Activated B cell treated with CpG ODN at 0.5 μM for 24 hours (primary cell): Measurements from ENCODE around the gene SKIDA1. TPM values are rescaled to one million over a fixed set of nuclear protein-coding genes. Genes with fewer than 3 reads are reported as not detected.

Experiments used
- ATAC-seq: fragments of 200-7000 bp; cut with Tn5 transposase; one replicate; pipeline ENCODE4 v1.10.0; 2021; ENCODE audit warnings: low read depth, mild to moderate bottlenecking, moderate library complexity
- CTCF ChIA-PET: fragments of 350-600 bp; sonication (Branson Sonifier 250); formaldehyde crosslinking; loops from one replicate; lab custom pipeline; 2021; ENCODE audit warnings: antibody characterized with exemption; lab: Charles Lee
- POLR2A ChIA-PET: fragments of 350-600 bp; sonication (Branson Sonifier 250); formaldehyde crosslinking; loops from one replicate; lab custom pipeline; 2021; ENCODE audit warnings: antibody characterized with exemption; lab: Charles Lee
- DNase-seq: peaks from one replicate; pipeline ENCODE4 v3.0.0; 2022
- H3K27ac Mint-ChIP-seq: one replicate; pipeline ENCODE4 v1.8.0; 2020; ENCODE audit warnings: mixed read lengths
- H3K27me3 Mint-ChIP-seq: one replicate; pipeline ENCODE4 v1.8.0; 2021; ENCODE audit warnings: mixed read lengths
- H3K36me3 Mint-ChIP-seq: one replicate; pipeline ENCODE4 v1.8.0; 2021; ENCODE audit warnings: low read depth, mixed read lengths
- H3K4me1 Mint-ChIP-seq: one replicate; pipeline ENCODE4 v1.8.0; 2021; ENCODE audit warnings: mixed read lengths
- H3K4me3 Mint-ChIP-seq: one replicate; pipeline ENCODE4 v1.8.0; 2020; ENCODE audit warnings: mild to moderate bottlenecking, mixed read lengths
- H3K9me3 Mint-ChIP-seq: one replicate; pipeline ENCODE4 v1.8.0; 2020; ENCODE audit warnings: mixed read lengths
- intact Hi-C: fragments of 100-400 bp; cut with micrococcal nuclease; formaldehyde crosslinking; loops from one replicate; pipeline ENCODE4 v1.15.1; 2024
- total RNA-seq: library from RNA; stranded (reverse); gene quantifications from 2 replicates; pipeline ENCODE4 v1.2.3, GENCODE V29; 2022
- TF ChIP-seq, protein P1 (sequence below): fragments of 200-600 bp; IDR thresholded peaks from one replicate; pipeline ENCODE4 v1.8.0; 2022; ENCODE audit warnings: antibody characterized with exemption, mild to moderate bottlenecking

The SKIDA1 gene
- total RNA-seq, 1 donor from 2014 or later = 0.60 TPM

- peaks cover 54% of the 10 kb centered on the region for H3K27me3 Mint-ChIP-seq
- ChIA-PET CTCF (interaction anchor here (3.3 to 4.1 kb wide), 2 partner anchors 29 to 234 kb away, joined by 12 to 21 read pairs; partner anchors contain the start of gene SKIDA1), POLR2A (interaction anchor here (1.1 kb wide), 1 partner anchor 35 kb away, joined by 4 read pairs; the partner anchor contains the start of gene MLLT10)
- TF ChIP-seq, protein P1, sequence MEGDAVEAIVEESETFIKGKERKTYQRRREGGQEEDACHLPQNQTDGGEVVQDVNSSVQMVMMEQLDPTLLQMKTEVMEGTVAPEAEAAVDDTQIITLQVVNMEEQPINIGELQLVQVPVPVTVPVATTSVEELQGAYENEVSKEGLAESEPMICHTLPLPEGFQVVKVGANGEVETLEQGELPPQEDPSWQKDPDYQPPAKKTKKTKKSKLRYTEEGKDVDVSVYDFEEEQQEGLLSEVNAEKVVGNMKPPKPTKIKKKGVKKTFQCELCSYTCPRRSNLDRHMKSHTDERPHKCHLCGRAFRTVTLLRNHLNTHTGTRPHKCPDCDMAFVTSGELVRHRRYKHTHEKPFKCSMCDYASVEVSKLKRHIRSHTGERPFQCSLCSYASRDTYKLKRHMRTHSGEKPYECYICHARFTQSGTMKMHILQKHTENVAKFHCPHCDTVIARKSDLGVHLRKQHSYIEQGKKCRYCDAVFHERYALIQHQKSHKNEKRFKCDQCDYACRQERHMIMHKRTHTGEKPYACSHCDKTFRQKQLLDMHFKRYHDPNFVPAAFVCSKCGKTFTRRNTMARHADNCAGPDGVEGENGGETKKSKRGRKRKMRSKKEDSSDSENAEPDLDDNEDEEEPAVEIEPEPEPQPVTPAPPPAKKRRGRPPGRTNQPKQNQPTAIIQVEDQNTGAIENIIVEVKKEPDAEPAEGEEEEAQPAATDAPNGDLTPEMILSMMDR = no peak
- H3K9me3 Mint-ChIP-seq = no peaks in the 10 kb centered on the region
- H3K36me3 Mint-ChIP-seq = no peaks in the 10 kb centered on the region
- peak overlapping the region; percentile 33 for H3K4me3 Mint-ChIP-seq
- H3K4me1 Mint-ChIP-seq = peaks cover 36% of the 10 kb centered on the region
- DNase-seq (no peak), ATAC-seq (no peak)
- intact Hi-C loops = loop anchor here (5.0 to 10.0 kb wide), 5 partner anchors 644 to 1696 kb away; partner anchors contain the start of genes MSRB2 and PTF1A
- H3K27ac Mint-ChIP-seq = no peak overlapping the region
Observed at GRCh38 chr10:21498377-21498776, 27.1 kb downstream of the SKIDA1 start.

- peaks cover 55% of the 10 kb centered on the region for H3K27me3 Mint-ChIP-seq
- no peak for ATAC-seq
- CTCF ChIA-PET = interaction anchor here (0.7 to 4.1 kb wide), 8 partner anchors 13 to 819 kb away, joined by 3 to 21 read pairs (median 7); partner anchors contain the start of genes COMMD3 and SKIDA1
- peaks cover 36% of the 10 kb centered on the region for H3K4me1 Mint-ChIP-seq
- no peak for DNase-seq
- no peaks in the 10 kb centered on the region for H3K9me3 Mint-ChIP-seq
- H3K27ac Mint-ChIP-seq = no peak overlapping the region
- H3K36me3 Mint-ChIP-seq = no peaks in the 10 kb centered on the region
- peak overlapping the region; percentile 82 for H3K4me3 Mint-ChIP-seq
- POLR2A ChIA-PET = interaction anchor here (0.7 to 3.2 kb wide), 6 partner anchors 19 to 760 kb away, joined by 4 to 18 read pairs (median 8); partner anchors contain the start of genes MLLT10 and SKIDA1
- intact Hi-C loops = loop anchor here (1.0 to 10.0 kb wide), 8 partner anchors 19 to 1698 kb away; partner anchors contain the start of genes COMMD3, MSRB2 and PTF1A
- TF ChIP-seq, protein P1 = no peak
Observed at GRCh38 chr10:21497177-21497807, 28.2 kb downstream of the SKIDA1 start.

- ATAC-seq (peak; percentile 57), DNase-seq (peak; percentile 53)
- Mint-ChIP-seq H3K9me3 (no peaks in the 10 kb centered on the region), H3K27ac (no peak overlapping the region), H3K4me1 (peaks cover 36% of the 10 kb centered on the region), H3K36me3 (no peaks in the 10 kb centered on the region), H3K27me3 (peaks cover 50% of the 10 kb centered on the region), H3K4me3 (peak overlapping the region; percentile 85)
- CTCF ChIA-PET = interaction anchor here (0.6 to 4.1 kb wide), 17 partner anchors 14 to 1489 kb away, joined by 3 to 21 read pairs (median 4); partner anchors contain the start of genes COMMD3, SKIDA1 and SPAG6
- POLR2A ChIA-PET = interaction anchor here (0.6 to 3.2 kb wide), 6 partner anchors 20 to 761 kb away, joined by 4 to 18 read pairs (median 8); partner anchors contain the start of gene SKIDA1
- TF ChIP-seq, protein P1 = no peak
- intact Hi-C loops = loop anchor here (1.0 to 10.0 kb wide), 10 partner anchors 20 to 1698 kb away; partner anchors contain the start of genes COMMD3, MSRB2, PTF1A and SKIDA1
Observed at GRCh38 chr10:21496343-21497176, 28.9 kb downstream of the SKIDA1 start.

GRCh38 chr10:21495752-21496342 lies 29.6 kb downstream of the SKIDA1 start:
- H3K4me1 Mint-ChIP-seq = peaks cover 36% of the 10 kb centered on the region
- no peaks in the 10 kb centered on the region for H3K9me3 Mint-ChIP-seq
- ATAC-seq (peak; percentile 79), DNase-seq (peak; percentile 90)
- peaks cover 51% of the 10 kb centered on the region for H3K27me3 Mint-ChIP-seq
- TF ChIP-seq, protein P1 = peak; percentile 79
- CTCF ChIA-PET = interaction anchor here (0.6 to 4.1 kb wide), 15 partner anchors 20 to 1490 kb away, joined by 3 to 21 read pairs (median 6); partner anchors contain the start of genes COMMD3, SKIDA1 and SPAG6
- POLR2A ChIA-PET = interaction anchor here (0.6 to 3.2 kb wide), 4 partner anchors 21 to 820 kb away, joined by 3 to 18 read pairs (median 7); partner anchors contain the start of genes COMMD3 and SKIDA1
- H3K27ac Mint-ChIP-seq = no peak overlapping the region
- peak overlapping the region; percentile 85 for H3K4me3 Mint-ChIP-seq
- no peaks in the 10 kb centered on the region for H3K36me3 Mint-ChIP-seq
- intact Hi-C loops = loop anchor here (1.0 to 10.0 kb wide), 17 partner anchors 29 to 1699 kb away; partner anchors contain the start of genes COMMD3, DNAJC1, MSRB2 and PTF1A
